K562 (cell line): ENCODE data around the gene MAN1B1. TPM values are rescaled to one million over a fixed set of nuclear protein-coding genes. Genes with fewer than 3 reads are reported as not detected.
A peak's percentile ranks its signal among the peaks of the same experiment; 100 is the strongest.

ENCODE experiments used
- ERF ChIP-seq: fragments of 450-650 bp; formaldehyde crosslinking; IDR thresholded peaks from 2 replicates; pipeline ENCODE4 v1.4.0; 2020; ENCODE audit warnings: mild to moderate bottlenecking, mixed read lengths
- HNRNPUL1 ChIP-seq: fragments of 200-400 bp; formaldehyde crosslinking; IDR thresholded peaks from 2 replicates; pipeline ENCODE4 v1.6.1; 2017; ENCODE audit warnings: low read length
- ID3 ChIP-seq, 2 experiments: fragments of 250-450 bp in 1 of 2; fragments of 450-650 bp in 1 of 2; sonication (Bioruptor Pico) in 1 of 2; IDR thresholded peaks; 2 replicates each; pipeline versions ENCODE4 v1.6.1 to v1.8.0; 2016 to 2021; ENCODE audit warnings: mild to moderate bottlenecking in 2 of 2, moderate library complexity in 2 of 2, missing compliant biosample characterization in 1 of 2, missing genetic modification characterization in 1 of 2
- IRF2 ChIP-seq: sonication (generic); formaldehyde crosslinking; IDR thresholded peaks from 2 replicates; pipeline ENCODE4 v1.8.1; 2022; ENCODE audit warnings: mild to moderate bottlenecking, missing genetic modification reagents
- MAZ ChIP-seq, 2 experiments: fragments of 450-650 bp in 1 of 2; sonication (generic) in 1 of 2; formaldehyde crosslinking; IDR thresholded peaks in 1 of 2; conservative IDR thresholded peaks in 1 of 2; 2 replicates each; pipeline versions ENCODE4 v1.4.0 to v1.5.0; 2020; ENCODE audit warnings: mild to moderate bottlenecking in 1 of 2, missing genetic modification reagents in 1 of 2
- NFIC ChIP-seq: fragments of 450-650 bp; IDR thresholded peaks from 2 replicates; pipeline ENCODE4 v1.6.1; 2017; ENCODE audit warnings: mild to moderate bottlenecking, inconsistent platforms
- NFRKB ChIP-seq: fragments of 450-650 bp; IDR thresholded peaks from 2 replicates; pipeline ENCODE4 v1.6.1; 2016; ENCODE audit warnings: low read depth
- NR1H2 ChIP-seq: sonication (generic); formaldehyde crosslinking; IDR thresholded peaks from 2 replicates; pipeline ENCODE4 v1.4.0; 2020; ENCODE audit warnings: mild to moderate bottlenecking, missing genetic modification reagents
- PTBP1 ChIP-seq: fragments of 200-400 bp; formaldehyde crosslinking; IDR thresholded peaks from 2 replicates; pipeline ENCODE4 v1.6.1; 2017; ENCODE audit warnings: low read depth, low read length
- RBM25 ChIP-seq: fragments of 200-400 bp; formaldehyde crosslinking; IDR thresholded peaks from 2 replicates; pipeline ENCODE4 v1.6.1; 2018; ENCODE audit warnings: low read length, low read depth, moderate library complexity; ENCODE audit not compliant: severe bottlenecking
- SIN3B ChIP-seq: fragments of 450-650 bp; IDR thresholded peaks from 2 replicates; pipeline ENCODE4 v1.6.1; 2017; ENCODE audit warnings: low read depth, mild to moderate bottlenecking, moderate library complexity
- ZBTB7A ChIP-seq: IDR thresholded peaks from 2 replicates; pipeline ENCODE4 v1.6.1; 2011; ENCODE audit warnings: low read depth, mild to moderate bottlenecking, low read length, moderate library complexity, borderline replicate concordance; ENCODE audit not compliant: control insufficient read depth
- ZFP30 ChIP-seq: fragments of 250-450 bp; sonication (Bioruptor Pico); IDR thresholded peaks from 2 replicates; pipeline ENCODE4 v1.8.0; 2022; ENCODE audit warnings: moderate library complexity, mild to moderate bottlenecking, inconsistent platforms, borderline replicate concordance
- ZNF263 ChIP-seq: sonication (generic); formaldehyde crosslinking; IDR thresholded peaks from 2 replicates; pipeline ENCODE4 v1.8.0; 2022; ENCODE audit warnings: mild to moderate bottlenecking, missing genetic modification reagents, borderline replicate concordance
- ZNF395 ChIP-seq: fragments of 200-800 bp; sonication (Bioruptor generic); IDR thresholded peaks from 2 replicates; pipeline ENCODE4 v1.6.1; 2017; ENCODE audit warnings: missing genetic modification characterization, missing compliant biosample characterization
- polyA plus RNA-seq, 8 experiments: library from polyadenylated mRNA; depleted of rRNA in 4 of 8; stranded (reverse) in 5 of 8; unstranded in 3 of 8; fragments of >200 nt; fragmentation: Nextera tagmentation in 2 of 8; fragmentation: Illumina TruSeq in 1 of 8; extraction: Ambion mirVana in 2 of 8; extraction: Trizol in 1 of 8; gene quantifications; 2 replicates each; pipeline versions ENCODE4 v1.2.1 to v1.2.3, GENCODE V29; 2011 to 2014; ENCODE audit warnings: inconsistent platforms in 1 of 8, missing spikeins in 1 of 8
- total RNA-seq, 7 experiments: library from RNA; depleted of rRNA in 6 of 7; stranded (reverse); fragments of >200 nt in 6 of 7; fragmentation: Illumina TruSeq in 2 of 7; extraction: Trizol in 2 of 7; gene quantifications; 2 replicates each; pipeline versions ENCODE4 v1.2.1 to v1.2.3, GENCODE V29; 2011 to 2021; ENCODE audit warnings: low replicate concordance in 1 of 7
- TF ChIP-seq, protein P1 (sequence below): fragments of 450-650 bp; formaldehyde crosslinking; IDR thresholded peaks from 2 replicates; pipeline ENCODE4 v1.4.0; 2020; ENCODE audit warnings: mild to moderate bottlenecking, moderate library complexity
- TF ChIP-seq, protein P2 (sequence below): sonication (generic); formaldehyde crosslinking; IDR thresholded peaks from 2 replicates; pipeline ENCODE4 v1.8.0; 2023; ENCODE audit warnings: mild to moderate bottlenecking, missing genetic modification reagents
- TF ChIP-seq, protein P3 (sequence below): fragments of 450-650 bp; IDR thresholded peaks from 2 replicates; pipeline ENCODE4 v1.6.1; 2016; ENCODE audit warnings: low read depth, mild to moderate bottlenecking, moderate library complexity

The MAN1B1 gene
- total and polyA plus RNA-seq, 9 of the 15 experiments (the other 6 are each of a cell fraction or from before 2014, with no cell fraction given) = 0.55 to 36.6 (median 27.3) TPM

GRCh38 chr9:137085920-137086530, 760 bp upstream of the MAN1B1 start (continued):
- TF ChIP-seq ID3 (CRISPR knock-in tag; IDR thresholded peaks at IDR 0.05) (no peak), ID3 (tag; IDR thresholded peaks at IDR 0.05) (0 out of 2 replicates have a peak, but pooled peaks have one; percentile 44), IRF2 (CRISPR knock-in tag) (no peak), HNRNPUL1 (no peak), NFRKB (0 out of 2 replicates have a peak, but pooled peaks have one; percentile 35), NR1H2 (CRISPR knock-in tag) (no peak), ZBTB7A (peak; percentile 53; the same call in 1 of the 2 replicates), MAZ (CRISPR knock-in tag; conservative IDR thresholded peaks at IDR 0.05 in 1 of 2, IDR thresholded peaks at IDR 0.05 in 1 of 2) (0 out of 4 replicates have a peak, but pooled peaks of 1 of the 2 experiments have one; percentile 20), NFIC (peak; percentile 32; the same call in 1 of the 2 replicates), PTBP1 (no peak), SIN3B (0 out of 2 replicates have a peak, but pooled peaks have one; percentile 35), ZNF263 (CRISPR knock-in tag) (peak; percentile 39; the same call in 1 of the 2 replicates), ERF (0 out of 2 replicates have a peak, but pooled peaks have one; percentile 23), ZNF395 (CRISPR knock-in tag) (no peak; the same call in 1 of the 2 replicates), ZFP30 (CRISPR knock-in tag) (no peak), RBM25 (no peak)
- TF ChIP-seq, protein P1, sequence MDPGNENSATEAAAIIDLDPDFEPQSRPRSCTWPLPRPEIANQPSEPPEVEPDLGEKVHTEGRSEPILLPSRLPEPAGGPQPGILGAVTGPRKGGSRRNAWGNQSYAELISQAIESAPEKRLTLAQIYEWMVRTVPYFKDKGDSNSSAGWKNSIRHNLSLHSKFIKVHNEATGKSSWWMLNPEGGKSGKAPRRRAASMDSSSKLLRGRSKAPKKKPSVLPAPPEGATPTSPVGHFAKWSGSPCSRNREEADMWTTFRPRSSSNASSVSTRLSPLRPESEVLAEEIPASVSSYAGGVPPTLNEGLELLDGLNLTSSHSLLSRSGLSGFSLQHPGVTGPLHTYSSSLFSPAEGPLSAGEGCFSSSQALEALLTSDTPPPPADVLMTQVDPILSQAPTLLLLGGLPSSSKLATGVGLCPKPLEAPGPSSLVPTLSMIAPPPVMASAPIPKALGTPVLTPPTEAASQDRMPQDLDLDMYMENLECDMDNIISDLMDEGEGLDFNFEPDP = no peak
- TF ChIP-seq, protein P2, sequence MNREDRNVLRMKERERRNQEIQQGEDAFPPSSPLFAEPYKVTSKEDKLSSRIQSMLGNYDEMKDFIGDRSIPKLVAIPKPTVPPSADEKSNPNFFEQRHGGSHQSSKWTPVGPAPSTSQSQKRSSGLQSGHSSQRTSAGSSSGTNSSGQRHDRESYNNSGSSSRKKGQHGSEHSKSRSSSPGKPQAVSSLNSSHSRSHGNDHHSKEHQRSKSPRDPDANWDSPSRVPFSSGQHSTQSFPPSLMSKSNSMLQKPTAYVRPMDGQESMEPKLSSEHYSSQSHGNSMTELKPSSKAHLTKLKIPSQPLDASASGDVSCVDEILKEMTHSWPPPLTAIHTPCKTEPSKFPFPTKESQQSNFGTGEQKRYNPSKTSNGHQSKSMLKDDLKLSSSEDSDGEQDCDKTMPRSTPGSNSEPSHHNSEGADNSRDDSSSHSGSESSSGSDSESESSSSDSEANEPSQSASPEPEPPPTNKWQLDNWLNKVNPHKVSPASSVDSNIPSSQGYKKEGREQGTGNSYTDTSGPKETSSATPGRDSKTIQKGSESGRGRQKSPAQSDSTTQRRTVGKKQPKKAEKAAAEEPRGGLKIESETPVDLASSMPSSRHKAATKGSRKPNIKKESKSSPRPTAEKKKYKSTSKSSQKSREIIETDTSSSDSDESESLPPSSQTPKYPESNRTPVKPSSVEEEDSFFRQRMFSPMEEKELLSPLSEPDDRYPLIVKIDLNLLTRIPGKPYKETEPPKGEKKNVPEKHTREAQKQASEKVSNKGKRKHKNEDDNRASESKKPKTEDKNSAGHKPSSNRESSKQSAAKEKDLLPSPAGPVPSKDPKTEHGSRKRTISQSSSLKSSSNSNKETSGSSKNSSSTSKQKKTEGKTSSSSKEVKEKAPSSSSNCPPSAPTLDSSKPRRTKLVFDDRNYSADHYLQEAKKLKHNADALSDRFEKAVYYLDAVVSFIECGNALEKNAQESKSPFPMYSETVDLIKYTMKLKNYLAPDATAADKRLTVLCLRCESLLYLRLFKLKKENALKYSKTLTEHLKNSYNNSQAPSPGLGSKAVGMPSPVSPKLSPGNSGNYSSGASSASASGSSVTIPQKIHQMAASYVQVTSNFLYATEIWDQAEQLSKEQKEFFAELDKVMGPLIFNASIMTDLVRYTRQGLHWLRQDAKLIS (CRISPR knock-in tag) = 0 out of 2 replicates have a peak, but pooled peaks have one; percentile 76
- TF ChIP-seq, protein P3, sequence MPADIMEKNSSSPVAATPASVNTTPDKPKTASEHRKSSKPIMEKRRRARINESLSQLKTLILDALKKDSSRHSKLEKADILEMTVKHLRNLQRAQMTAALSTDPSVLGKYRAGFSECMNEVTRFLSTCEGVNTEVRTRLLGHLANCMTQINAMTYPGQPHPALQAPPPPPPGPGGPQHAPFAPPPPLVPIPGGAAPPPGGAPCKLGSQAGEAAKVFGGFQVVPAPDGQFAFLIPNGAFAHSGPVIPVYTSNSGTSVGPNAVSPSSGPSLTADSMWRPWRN = no peak
